Measurements from ENCODE around the gene PTMA.

Gene PTMA

GRCh38 chr2:231727621-231728020 lies 19.3 kb downstream of the PTMA start:
- Histone ChIP-seq H3K9ac (ENCODE audit: low read length) (no peak overlapping the region), H3K9me2 (replicated peaks; ENCODE audit: insufficient read depth, low read length) (no peaks in the 10 kb centered on the region), H2AFZ (ENCODE audit: low read depth, low read length, severe bottlenecking) (no peak overlapping the region), H4K20me1 (ENCODE audit: low read depth, low read length) (no peaks in the 10 kb centered on the region), H3K4me3 (ENCODE audit: insufficient read depth, low read length, poor library complexity, severe bottlenecking) (no peak overlapping the region), H3K27me3 (ENCODE audit: low read length) (no peaks in the 10 kb centered on the region), H3K9me3 (ENCODE audit: insufficient read depth, low read length) (no peaks in the 10 kb centered on the region), H3K27ac (ENCODE audit: low read depth, low read length) (no peak overlapping the region), H3K79me2 (ENCODE audit: insufficient read depth, low read length) (no peaks in the 10 kb centered on the region), H3F3A (ENCODE audit: insufficient read depth) (no peaks in the 10 kb centered on the region), H3K4me2 (ENCODE audit: low read depth, low read length, poor library complexity, severe bottlenecking) (no peak overlapping the region), H3K36me3 (ENCODE audit: low read length) (no peaks in the 10 kb centered on the region)
- TF ChIP-seq CTCF (IDR thresholded peaks at IDR 0.05; ENCODE audit: insufficient read depth, low read length, poor library complexity, severe bottlenecking) = no peak
- TF ChIP-seq EZH2phosphoT487 (conservative IDR thresholded peaks at IDR 0.05; ENCODE audit: low read length) = no peak

- H4K20me1 ChIP-seq (ENCODE audit: low read depth, low read length) = no peaks in the 10 kb centered on the region
- H3F3A ChIP-seq (ENCODE audit: insufficient read depth) = no peaks in the 10 kb centered on the region
- H3K9me2 ChIP-seq (replicated peaks; ENCODE audit: insufficient read depth, low read length) = no peaks in the 10 kb centered on the region
- H3K4me2 ChIP-seq (ENCODE audit: low read depth, low read length, poor library complexity, severe bottlenecking) = no peak overlapping the region
- no peak overlapping the region for H3K9ac ChIP-seq (ENCODE audit: low read length)
- no peak overlapping the region for H3K4me3 ChIP-seq (ENCODE audit: insufficient read depth, low read length, poor library complexity, severe bottlenecking)
- no peaks in the 10 kb centered on the region for H3K36me3 ChIP-seq (ENCODE audit: low read length)
- no peak overlapping the region for H2AFZ ChIP-seq (ENCODE audit: low read depth, low read length, severe bottlenecking)
- no peaks in the 10 kb centered on the region for H3K79me2 ChIP-seq (ENCODE audit: insufficient read depth, low read length)
- no peaks in the 10 kb centered on the region for H3K9me3 ChIP-seq (ENCODE audit: insufficient read depth, low read length)
- TF ChIP-seq CTCF (IDR thresholded peaks at IDR 0.05; ENCODE audit: insufficient read depth, low read length, poor library complexity, severe bottlenecking) (no peak), EZH2phosphoT487 (conservative IDR thresholded peaks at IDR 0.05; ENCODE audit: low read length) (no peak)
- no peak overlapping the region for H3K27ac ChIP-seq (ENCODE audit: low read depth, low read length)
- H3K27me3 ChIP-seq (ENCODE audit: low read length) = no peaks in the 10 kb centered on the region
Measured at GRCh38 chr2:231732604-231733003, 24.3 kb downstream of the PTMA start.

GRCh38 chr2:231737761-231738160 lies 29.4 kb downstream of the PTMA start:
- Histone ChIP-seq H3K4me2 (ENCODE audit: low read depth, low read length, poor library complexity, severe bottlenecking) (no peak overlapping the region), H3K4me3 (ENCODE audit: insufficient read depth, low read length, poor library complexity, severe bottlenecking) (no peak overlapping the region), H3F3A (ENCODE audit: insufficient read depth) (no peaks in the 10 kb centered on the region), H2AFZ (ENCODE audit: low read depth, low read length, severe bottlenecking) (no peak overlapping the region), H3K27ac (ENCODE audit: low read depth, low read length) (no peak overlapping the region), H3K36me3 (ENCODE audit: low read length) (no peaks in the 10 kb centered on the region), H3K9me2 (replicated peaks; ENCODE audit: insufficient read depth, low read length) (no peaks in the 10 kb centered on the region), H3K9ac (ENCODE audit: low read length) (no peak overlapping the region), H3K9me3 (ENCODE audit: insufficient read depth, low read length) (no peaks in the 10 kb centered on the region), H3K27me3 (ENCODE audit: low read length) (no peaks in the 10 kb centered on the region), H4K20me1 (ENCODE audit: low read depth, low read length) (no peaks in the 10 kb centered on the region), H3K79me2 (ENCODE audit: insufficient read depth, low read length) (no peaks in the 10 kb centered on the region)
- TF ChIP-seq CTCF (IDR thresholded peaks at IDR 0.05; ENCODE audit: insufficient read depth, low read length, poor library complexity, severe bottlenecking) (no peak), EZH2phosphoT487 (conservative IDR thresholded peaks at IDR 0.05; ENCODE audit: low read length) (no peak)
